ENCODE measurements around the gene NT5DC4. TPM values are rescaled to one million over a fixed set of nuclear protein-coding genes. Genes with fewer than 3 reads are reported as not detected.

NT5DC4 gene
- total and polyA plus RNA-seq, 2 of the 8 experiments (the other 6 are each of a cell fraction or from before 2014, with no cell fraction given): not detected

- TF ChIP-seq SP4 (IDR thresholded peaks at IDR 0.05; ENCODE audit: low read length): no peak
- TF ChIP-seq SAP30 (IDR thresholded peaks at IDR 0.05; ENCODE audit: insufficient read depth, insufficient replicate concordance, low read length): peak; percentile 99
- TF ChIP-seq CTBP2 (IDR thresholded peaks at IDR 0.05; ENCODE audit: borderline replicate concordance, insufficient read depth, insufficient read length, low read length): no peak
- no peak for TF ChIP-seq RFX5 (IDR thresholded peaks at IDR 0.05; ENCODE audit: borderline replicate concordance, low read depth, low read length)
- peak; percentile 83 for TF ChIP-seq CREB1 (IDR thresholded peaks at IDR 0.05)
- no peak for TF ChIP-seq SIX5 (IDR thresholded peaks at IDR 0.05; ENCODE audit: low read depth, low read length)
- no peak for TF ChIP-seq CHD7 (IDR thresholded peaks at IDR 0.05; ENCODE audit: insufficient replicate concordance, low read length)
- peak; percentile 60 for TF ChIP-seq CHD2 (IDR thresholded peaks at IDR 0.05; ENCODE audit: low read length)
- TF ChIP-seq CEBPB (IDR thresholded peaks at IDR 0.05; ENCODE audit: low read depth, low read length): no peak
- TF ChIP-seq BRCA1 (IDR thresholded peaks at IDR 0.05; ENCODE audit: low read depth, low read length): no peak
Observed at GRCh38 chr2:112764071-112765044, 43.5 kb downstream of the NT5DC4 start, which contains the start of gene CKAP2L (continued).

Data from H1 (cell line).